Measurements from ENCODE around the gene CRTC3. TPM values are rescaled to one million over a fixed set of nuclear protein-coding genes. Genes with fewer than 3 reads are reported as not detected.
"Not testable (repeated sequence)": the region's sequence is repeated elsewhere in the genome, so short reads cannot be mapped to it uniquely, and the experiment has no call there.

The CRTC3 gene
- total RNA-seq, 3 donors from 2014 or later = 21.6 to 53.6 (median 21.7) TPM

GRCh38 chr15:90648137-90649070 lies 118.7 kb downstream of the CRTC3 start:
- DNase-seq (peak in 2 of 3 donors; percentile 70 to 84), ATAC-seq (peak; percentile 83)
- intact Hi-C loops (cut with DNase I, micrococcal nuclease) = loop anchor here (5.0 to 10.0 kb wide), 2 partner anchors 46 to 239 kb away; no protein-coding TSS in a partner anchor
- peaks cover 9% of the 10 kb centered on the region for H3K4me1 ChIP-seq (ENCODE audit: low read depth)
- H3K4me3 ChIP-seq = no peak overlapping the region
- no peaks in the 10 kb centered on the region for H3K9me3 ChIP-seq
- peak; percentile 71 for TF ChIP-seq CTCF (IDR thresholded peaks at IDR 0.05)
- no peaks in the 10 kb centered on the region for H3K36me3 ChIP-seq (ENCODE audit: low read depth)

- no peak for TF ChIP-seq CTCF (IDR thresholded peaks at IDR 0.05)
- Histone ChIP-seq H3K4me3 (no peak overlapping the region), H3K9me3 (no peaks in the 10 kb centered on the region), H3K4me1 (ENCODE audit: low read depth) (peaks cover 9% of the 10 kb centered on the region), H3K36me3 (ENCODE audit: low read depth) (no peaks in the 10 kb centered on the region)
- DNase-seq (no peak), ATAC-seq (no peak)
- intact Hi-C loops (cut with DNase I, micrococcal nuclease) = no loop called here
Observed at GRCh38 chr15:90650117-90650955, 120.6 kb downstream of the CRTC3 start.

GRCh38 chr15:90650956-90651689 lies 121.4 kb downstream of the CRTC3 start:
- TF ChIP-seq CTCF (IDR thresholded peaks at IDR 0.05) = no peak
- no peak overlapping the region for H3K4me3 ChIP-seq
- peaks cover 9% of the 10 kb centered on the region for H3K4me1 ChIP-seq (ENCODE audit: low read depth)
- DNase-seq (no peak), ATAC-seq (no peak)
- no peaks in the 10 kb centered on the region for H3K9me3 ChIP-seq
- intact Hi-C loops (cut with DNase I, micrococcal nuclease) = no loop called here
- H3K36me3 ChIP-seq (ENCODE audit: low read depth) = no peaks in the 10 kb centered on the region

GRCh38 chr15:90654233-90655136 lies 124.8 kb downstream of the CRTC3 start:
- ATAC-seq = peak; percentile 47
- no peak for TF ChIP-seq CTCF (IDR thresholded peaks at IDR 0.05)
- no peak for DNase-seq
- no peaks in the 10 kb centered on the region for H3K9me3 ChIP-seq
- H3K4me1 ChIP-seq (ENCODE audit: low read depth) = no peaks in the 10 kb centered on the region
- intact Hi-C loops (cut with DNase I, micrococcal nuclease) = no loop called here
- H3K4me3 ChIP-seq = no peak overlapping the region
- H3K36me3 ChIP-seq (ENCODE audit: low read depth) = no peaks in the 10 kb centered on the region

- H3K4me3 ChIP-seq; H3K4me1 ChIP-seq (ENCODE audit: low read depth); intact Hi-C loops (cut with DNase I, micrococcal nuclease); ATAC-seq; H3K36me3 ChIP-seq (ENCODE audit: low read depth); H3K9me3 ChIP-seq: not testable (repeated sequence)
- DNase-seq = peak in 1 of 3 donors; percentile 40
Observed at GRCh38 chr15:90657520-90658172, 127.9 kb downstream of the CRTC3 start.
